ENCODE data around the gene CFAP61. TPM values are rescaled to one million over a fixed set of nuclear protein-coding genes. Genes with fewer than 3 reads are reported as not detected.

Gene CFAP61
- total RNA-seq, 1 donor from 2014 or later, result 5.6 TPM

GRCh38 chr20:20289331-20289730 lies 237.0 kb downstream of the CFAP61 start:
- H3K27me3 Mint-ChIP-seq, result peaks cover 11% of the 10 kb centered on the region
- no peak for DNase-seq (ENCODE audit: extremely low spot score, unreplicated experiment)
- H3K27ac Mint-ChIP-seq, result no peak overlapping the region
- H3K4me1 Mint-ChIP-seq (ENCODE audit: unreplicated experiment), result no peaks in the 10 kb centered on the region
- TF ChIP-seq CTCF (conservative IDR thresholded peaks at IDR 0.05), result no peak
- no peak overlapping the region for H3K4me3 Mint-ChIP-seq
- no peaks in the 10 kb centered on the region for H3K36me3 Mint-ChIP-seq
- no peaks in the 10 kb centered on the region for H3K9me3 Mint-ChIP-seq

DNA sequence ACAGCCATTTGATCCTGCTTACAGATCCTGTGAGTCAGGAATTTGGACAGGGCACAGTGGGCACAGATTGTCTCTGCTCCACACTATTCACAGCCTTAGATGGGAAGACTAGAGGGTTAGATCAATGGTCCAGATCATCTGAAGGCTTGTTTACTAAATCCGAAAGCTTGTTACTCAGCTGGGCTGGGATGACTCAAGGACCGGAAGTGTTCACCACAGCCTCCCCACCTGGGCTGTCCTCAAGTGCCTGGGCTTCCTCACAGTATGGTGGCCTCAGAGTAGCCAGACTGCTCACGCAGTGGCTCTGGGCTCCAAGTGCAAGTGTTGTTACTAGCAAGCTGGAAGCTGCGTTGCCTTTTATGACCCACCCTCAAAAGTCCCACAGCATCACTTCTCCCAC lies 240.1 kb downstream of the CFAP61 start:
- H3K4me3 Mint-ChIP-seq, result no peak overlapping the region
- H3K27ac Mint-ChIP-seq, result no peak overlapping the region
- no peak for TF ChIP-seq CTCF (conservative IDR thresholded peaks at IDR 0.05)
- no peaks in the 10 kb centered on the region for H3K4me1 Mint-ChIP-seq (ENCODE audit: unreplicated experiment)
- H3K36me3 Mint-ChIP-seq, result no peaks in the 10 kb centered on the region
- H3K27me3 Mint-ChIP-seq, result peaks cover 17% of the 10 kb centered on the region
- DNase-seq (ENCODE audit: extremely low spot score, unreplicated experiment), result no peak
- no peaks in the 10 kb centered on the region for H3K9me3 Mint-ChIP-seq

DNA sequence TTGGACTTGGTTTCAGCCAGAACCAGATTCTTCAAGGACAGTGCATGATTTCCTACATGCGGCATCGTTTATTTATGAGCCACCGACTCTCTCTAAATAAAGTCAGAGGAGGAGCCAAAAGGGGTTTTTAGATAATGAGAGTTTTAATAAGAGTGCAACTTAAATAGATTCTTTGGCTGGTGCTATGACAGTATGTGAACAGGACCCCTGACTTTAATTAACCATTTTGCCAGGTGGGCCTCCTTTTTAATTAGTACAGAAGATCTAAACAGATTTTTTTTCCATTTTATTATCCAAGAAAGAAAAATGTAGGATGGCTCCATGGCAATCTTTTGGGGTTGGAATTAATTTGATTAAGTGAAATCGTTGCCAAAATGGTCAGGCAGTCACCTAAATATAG lies 240.8 kb downstream of the CFAP61 start:
- TF ChIP-seq CTCF (conservative IDR thresholded peaks at IDR 0.05), result no peak
- H3K9me3 Mint-ChIP-seq, result no peaks in the 10 kb centered on the region
- H3K4me3 Mint-ChIP-seq, result no peak overlapping the region
- no peak overlapping the region for H3K27ac Mint-ChIP-seq
- no peak for DNase-seq (ENCODE audit: extremely low spot score, unreplicated experiment)
- peaks cover 17% of the 10 kb centered on the region for H3K27me3 Mint-ChIP-seq
- no peaks in the 10 kb centered on the region for H3K4me1 Mint-ChIP-seq (ENCODE audit: unreplicated experiment)
- no peaks in the 10 kb centered on the region for H3K36me3 Mint-ChIP-seq

GRCh38 chr20:20293691-20294385 lies 241.5 kb downstream of the CFAP61 start:
- DNase-seq (ENCODE audit: extremely low spot score, unreplicated experiment), result no peak
- Mint-ChIP-seq H3K4me1 (ENCODE audit: unreplicated experiment) (no peaks in the 10 kb centered on the region), H3K36me3 (no peaks in the 10 kb centered on the region), H3K27ac (no peak overlapping the region), H3K4me3 (no peak overlapping the region), H3K27me3 (peaks cover 19% of the 10 kb centered on the region), H3K9me3 (no peaks in the 10 kb centered on the region)
- no peak for TF ChIP-seq CTCF (conservative IDR thresholded peaks at IDR 0.05)

GRCh38 chr20:20295621-20296498 lies 243.5 kb downstream of the CFAP61 start:
- no peaks in the 10 kb centered on the region for H3K36me3 Mint-ChIP-seq
- DNase-seq (ENCODE audit: extremely low spot score, unreplicated experiment), result no peak
- H3K27ac Mint-ChIP-seq, result no peak overlapping the region
- no peak overlapping the region for H3K4me3 Mint-ChIP-seq
- no peak for TF ChIP-seq CTCF (conservative IDR thresholded peaks at IDR 0.05)
- no peaks in the 10 kb centered on the region for H3K4me1 Mint-ChIP-seq (ENCODE audit: unreplicated experiment)
- H3K9me3 Mint-ChIP-seq, result no peaks in the 10 kb centered on the region
- H3K27me3 Mint-ChIP-seq, result peaks cover 19% of the 10 kb centered on the region
